ENCODE results near the gene MIA3. TPM values are rescaled to one million over a fixed set of nuclear protein-coding genes. Genes with fewer than 3 reads are reported as not detected.

MIA3 gene
- polyA plus RNA-seq, 1 donor from 2014 or later, result 26.9 TPM

GRCh38 chr1:222634180-222635013, 16.5 kb downstream of the MIA3 start:
- H3F3A ChIP-seq (ENCODE audit: insufficient read depth, low read length, poor library complexity, severe bottlenecking), result no peaks in the 10 kb centered on the region
- no peaks in the 10 kb centered on the region for H3K9me2 ChIP-seq (ENCODE audit: insufficient read depth, low read length)
- no peak overlapping the region for H3K4me2 ChIP-seq (ENCODE audit: low read length)
- H3K9me3 ChIP-seq (ENCODE audit: low read length), result no peaks in the 10 kb centered on the region
- H3K27ac ChIP-seq (ENCODE audit: low read length), result no peak overlapping the region
- no peaks in the 10 kb centered on the region for H4K20me1 ChIP-seq (ENCODE audit: insufficient read depth)
- H3K79me2 ChIP-seq (replicated peaks; ENCODE audit: insufficient read depth, low read length), result no peaks in the 10 kb centered on the region
- TF ChIP-seq SMC3 (conservative IDR thresholded peaks at IDR 0.05; ENCODE audit: poor library complexity) (peak; percentile 87), RAD21 (conservative IDR thresholded peaks at IDR 0.05) (peak; percentile 80), TAF1 (IDR thresholded peaks at IDR 0.05; ENCODE audit: low read depth) (no peak), EZH2 (IDR thresholded peaks at IDR 0.05; ENCODE audit: borderline replicate concordance, insufficient read depth, low read length, poor library complexity, severe bottlenecking) (no peak), REST (IDR thresholded peaks at IDR 0.05; ENCODE audit: borderline replicate concordance) (no peak), CTCF (IDR thresholded peaks at IDR 0.05; ENCODE audit: poor library complexity, severe bottlenecking) (peak; percentile 84), MXI1 (conservative IDR thresholded peaks at IDR 0.05; ENCODE audit: poor library complexity, severe bottlenecking) (no peak)
- no peak overlapping the region for H3K4me3 ChIP-seq (ENCODE audit: low read length)
- H3K9ac ChIP-seq (ENCODE audit: low read length), result no peak overlapping the region
- H2AFZ ChIP-seq (ENCODE audit: low read depth, low read length), result no peak overlapping the region
- no peaks in the 10 kb centered on the region for H3K27me3 ChIP-seq (ENCODE audit: insufficient read depth, low read depth, low read length)
- no peaks in the 10 kb centered on the region for H3K36me3 ChIP-seq (ENCODE audit: insufficient read depth, low read length)

GRCh38 chr1:222641269-222641948, 23.5 kb downstream of the MIA3 start:
- H3K4me3 ChIP-seq (ENCODE audit: low read length), result no peak overlapping the region

More at GRCh38 chr1:222641269-222641948, 23.5 kb downstream of the MIA3 start:
- no peak overlapping the region for H2AFZ ChIP-seq (ENCODE audit: low read depth, low read length)
- peaks cover 13% of the 10 kb centered on the region for H3K79me2 ChIP-seq (replicated peaks; ENCODE audit: insufficient read depth, low read length)
- H3K9me3 ChIP-seq (ENCODE audit: low read length), result no peaks in the 10 kb centered on the region
- H3K9me2 ChIP-seq (ENCODE audit: insufficient read depth, low read length), result no peaks in the 10 kb centered on the region
- H3F3A ChIP-seq (ENCODE audit: insufficient read depth, low read length, poor library complexity, severe bottlenecking), result peaks cover 8% of the 10 kb centered on the region
- H3K27ac ChIP-seq (ENCODE audit: low read length), result no peak overlapping the region
- no peak overlapping the region for H3K9ac ChIP-seq (ENCODE audit: low read length)
- H4K20me1 ChIP-seq (ENCODE audit: insufficient read depth), result no peaks in the 10 kb centered on the region
- no peaks in the 10 kb centered on the region for H3K27me3 ChIP-seq (ENCODE audit: insufficient read depth, low read depth, low read length)
- H3K36me3 ChIP-seq (ENCODE audit: insufficient read depth, low read length), result no peaks in the 10 kb centered on the region
- H3K4me2 ChIP-seq (ENCODE audit: low read length), result no peak overlapping the region
- no peak for TF ChIP-seq MXI1 (conservative IDR thresholded peaks at IDR 0.05; ENCODE audit: poor library complexity, severe bottlenecking)
- TF ChIP-seq EP300 (conservative IDR thresholded peaks at IDR 0.05; ENCODE audit: poor library complexity, severe bottlenecking), result no peak
- TF ChIP-seq REST (IDR thresholded peaks at IDR 0.05; ENCODE audit: borderline replicate concordance), result no peak
- no peak for TF ChIP-seq SMC3 (conservative IDR thresholded peaks at IDR 0.05; ENCODE audit: poor library complexity)

All from neural cell (in vitro differentiated cells).